ENCODE results near the gene CCDC97. TPM values are rescaled to one million over a fixed set of nuclear protein-coding genes. Genes with fewer than 3 reads are reported as not detected.

Gene CCDC97
- polyA plus RNA-seq, 1 of the 3 experiments (the other 2 are of a cell fraction), result 9.6 TPM

- H3K9me2 ChIP-seq, result no peaks in the 10 kb centered on the region
- no peaks in the 10 kb centered on the region for H3K27me3 ChIP-seq (ENCODE audit: insufficient read depth)
- peaks cover 68 to 95% of the 10 kb centered on the region in 2 experiments for H3K36me3 ChIP-seq (replicated peaks in 1 of 2; ENCODE audit: control insufficient read depth in 1 of 2, insufficient read depth in 2 of 2, low read length in 1 of 2)
- no peak overlapping the region for H3K4me3 ChIP-seq (ENCODE audit: low read depth in 2 of 2, low read length in 1 of 2)
- peaks cover 9% of the 10 kb centered on the region; the same call in 1 of the 2 replicates for H4K20me1 ChIP-seq (ENCODE audit: insufficient read depth)
- CTCF ChIA-PET, result interaction anchor here (1.0 to 12.4 kb wide), 3 partner anchors 8 to 34 kb away, joined by 3 to 105 read pairs (median 3); partner anchors contain the start of genes CCDC97 and HNRNPUL1
- DNase-seq, result no peak
- 91% methylated on average over 4 of the region's 4 CpGs for WGBS (ENCODE audit: low lambda C conversion rate)
- peaks cover 11% of the 10 kb centered on the region; the same call in 1 of the 2 replicates for H3K79me2 ChIP-seq (ENCODE audit: insufficient read depth)
- H3K9me3 ChIP-seq, result no peaks in the 10 kb centered on the region
- H3K27ac ChIP-seq (ENCODE audit: low read depth in 2 of 2, low read length in 1 of 2), result peak overlapping the region in 1 of 2 experiments; percentile 80; a peak in 2 of 4 replicates
- peak overlapping the region; percentile 41; the same call in 1 of the 2 replicates for H3K9ac ChIP-seq
- no peaks in the 10 kb centered on the region for H3K4me1 ChIP-seq (ENCODE audit: control insufficient read depth in 1 of 2, insufficient read depth in 2 of 2, low read depth in 1 of 2, low read length in 1 of 2)
- POLR2A ChIA-PET, result no interaction called here
- TF ChIP-seq TCF12 (IDR thresholded peaks at IDR 0.05) (no peak), EP300 (IDR thresholded peaks at IDR 0.05; ENCODE audit: borderline replicate concordance in 1 of 2, low read depth in 1 of 2, low read length in 1 of 2) (no peak)
- TF ChIP-seq, protein P1, sequence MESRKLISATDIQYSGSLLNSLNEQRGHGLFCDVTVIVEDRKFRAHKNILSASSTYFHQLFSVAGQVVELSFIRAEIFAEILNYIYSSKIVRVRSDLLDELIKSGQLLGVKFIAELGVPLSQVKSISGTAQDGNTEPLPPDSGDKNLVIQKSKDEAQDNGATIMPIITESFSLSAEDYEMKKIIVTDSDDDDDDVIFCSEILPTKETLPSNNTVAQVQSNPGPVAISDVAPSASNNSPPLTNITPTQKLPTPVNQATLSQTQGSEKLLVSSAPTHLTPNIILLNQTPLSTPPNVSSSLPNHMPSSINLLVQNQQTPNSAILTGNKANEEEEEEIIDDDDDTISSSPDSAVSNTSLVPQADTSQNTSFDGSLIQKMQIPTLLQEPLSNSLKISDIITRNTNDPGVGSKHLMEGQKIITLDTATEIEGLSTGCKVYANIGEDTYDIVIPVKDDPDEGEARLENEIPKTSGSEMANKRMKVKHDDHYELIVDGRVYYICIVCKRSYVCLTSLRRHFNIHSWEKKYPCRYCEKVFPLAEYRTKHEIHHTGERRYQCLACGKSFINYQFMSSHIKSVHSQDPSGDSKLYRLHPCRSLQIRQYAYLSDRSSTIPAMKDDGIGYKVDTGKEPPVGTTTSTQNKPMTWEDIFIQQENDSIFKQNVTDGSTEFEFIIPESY (IDR thresholded peaks at IDR 0.05; ENCODE audit: borderline replicate concordance, low read depth), result no peak
- no peak overlapping the region; the same call in 1 of the 2 replicates for H3K4me2 ChIP-seq
- peaks cover 17% of the 10 kb centered on the region for H3F3A ChIP-seq (replicated peaks; ENCODE audit: insufficient read depth)
- H2AFZ ChIP-seq (ENCODE audit: low read depth), result no peak overlapping the region
These were observed 11.5 kb upstream of the CCDC97 start for GRCh38 chr19:41298348-41298964.

GRCh38 chr19:41299046-41299754 is 10.8 kb upstream of the CCDC97 start:
- Histone ChIP-seq H3K27ac (ENCODE audit: low read depth in 2 of 2, low read length in 1 of 2) (peak overlapping the region in 1 of 2 experiments; percentile 80; a peak in 2 of 4 replicates), H3K4me2 (no peak overlapping the region), H3K4me1 (ENCODE audit: control insufficient read depth in 1 of 2, insufficient read depth in 2 of 2, low read depth in 1 of 2, low read length in 1 of 2) (no peaks in the 10 kb centered on the region), H3K4me3 (ENCODE audit: low read depth in 2 of 2, low read length in 1 of 2) (no peak overlapping the region), H3K9me3 (no peaks in the 10 kb centered on the region), H3K9ac (no peak overlapping the region), H3K36me3 (replicated peaks in 1 of 2; ENCODE audit: control insufficient read depth in 1 of 2, insufficient read depth in 2 of 2, low read length in 1 of 2) (peaks cover 65 to 95% of the 10 kb centered on the region in 2 experiments), H3K27me3 (ENCODE audit: insufficient read depth) (no peaks in the 10 kb centered on the region), H2AFZ (ENCODE audit: low read depth) (no peak overlapping the region), H3K79me2 (ENCODE audit: insufficient read depth) (peaks cover 11% of the 10 kb centered on the region; the same call in 1 of the 2 replicates), H3F3A (replicated peaks; ENCODE audit: insufficient read depth) (peaks cover 17% of the 10 kb centered on the region), H3K9me2 (no peaks in the 10 kb centered on the region), H4K20me1 (ENCODE audit: insufficient read depth) (peaks cover 9% of the 10 kb centered on the region; the same call in 1 of the 2 replicates)
- 93% methylated on average over 10 of the region's 10 CpGs for WGBS (ENCODE audit: low lambda C conversion rate)
- no peak for DNase-seq
- POLR2A ChIA-PET, result no interaction called here
- CTCF ChIA-PET, result interaction anchor here (1.0 to 12.4 kb wide), 3 partner anchors 8 to 35 kb away, joined by 3 to 105 read pairs (median 3); partner anchors contain the start of genes CCDC97 and HNRNPUL1
- TF ChIP-seq RAD21 (IDR thresholded peaks at IDR 0.05; ENCODE audit: low read length) (no peak), TEAD4 (IDR thresholded peaks at IDR 0.05; ENCODE audit: borderline replicate concordance, insufficient read depth) (no peak)

- no peak for DNase-seq
- peaks cover 11% of the 10 kb centered on the region; the same call in 1 of the 2 replicates for H3K79me2 ChIP-seq (ENCODE audit: insufficient read depth)
- H3K9ac ChIP-seq, result no peak overlapping the region
- no peaks in the 10 kb centered on the region for H3K27me3 ChIP-seq (ENCODE audit: insufficient read depth)
- peak overlapping the region in 1 of 2 experiments; percentile 80; a peak in 1 of 4 replicates for H3K27ac ChIP-seq (ENCODE audit: low read depth in 2 of 2, low read length in 1 of 2)
- ChIA-PET CTCF (interaction anchor here (1.0 to 12.4 kb wide), 2 partner anchors 7 to 36 kb away, joined by 3 to 105 read pairs; partner anchors contain the start of gene HNRNPUL1), POLR2A (no interaction called here)
- H3K9me3 ChIP-seq, result no peaks in the 10 kb centered on the region
- TF ChIP-seq NFIC (IDR thresholded peaks at IDR 0.05; ENCODE audit: borderline replicate concordance) (peak; percentile 31; the same call in 1 of the 2 replicates), RCOR1 (IDR thresholded peaks at IDR 0.05; ENCODE audit: low read length) (no peak), YY1 (IDR thresholded peaks at IDR 0.05; ENCODE audit: low read depth) (no peak)
- H3K4me3 ChIP-seq (ENCODE audit: low read depth in 2 of 2, low read length in 1 of 2), result no peak overlapping the region
- H3K36me3 ChIP-seq (replicated peaks in 1 of 2; ENCODE audit: control insufficient read depth in 1 of 2, insufficient read depth in 2 of 2, low read length in 1 of 2), result peaks cover 65 to 95% of the 10 kb centered on the region in 2 experiments
- H3F3A ChIP-seq (replicated peaks; ENCODE audit: insufficient read depth), result peaks cover 17% of the 10 kb centered on the region
- no peaks in the 10 kb centered on the region for H3K9me2 ChIP-seq
- H4K20me1 ChIP-seq (ENCODE audit: insufficient read depth), result peaks cover 9% of the 10 kb centered on the region; the same call in 1 of the 2 replicates
- no peak overlapping the region for H3K4me2 ChIP-seq
- WGBS (ENCODE audit: low lambda C conversion rate), result 84% methylated on average over 4 of the region's 4 CpGs
- no peaks in the 10 kb centered on the region for H3K4me1 ChIP-seq (ENCODE audit: control insufficient read depth in 1 of 2, insufficient read depth in 2 of 2, low read depth in 1 of 2, low read length in 1 of 2)
- H2AFZ ChIP-seq (ENCODE audit: low read depth), result no peak overlapping the region
These were observed 10.2 kb upstream of the CCDC97 start for GRCh38 chr19:41299755-41300089.

Data from SK-N-SH (cell line).